Kidney capillary endothelial cell (primary cell): Measurements from ENCODE around the gene GPR156.
"Not testable (repeated sequence)": the region's sequence is repeated elsewhere in the genome, so short reads cannot be mapped to it uniquely, and the experiment has no call there.

Source experiments
- DNase-seq: peaks from one replicate; pipeline ENCODE4 v3.0.0-alpha.2; 2018; ENCODE audit warnings: low spot score

GPR156 gene

DNA sequence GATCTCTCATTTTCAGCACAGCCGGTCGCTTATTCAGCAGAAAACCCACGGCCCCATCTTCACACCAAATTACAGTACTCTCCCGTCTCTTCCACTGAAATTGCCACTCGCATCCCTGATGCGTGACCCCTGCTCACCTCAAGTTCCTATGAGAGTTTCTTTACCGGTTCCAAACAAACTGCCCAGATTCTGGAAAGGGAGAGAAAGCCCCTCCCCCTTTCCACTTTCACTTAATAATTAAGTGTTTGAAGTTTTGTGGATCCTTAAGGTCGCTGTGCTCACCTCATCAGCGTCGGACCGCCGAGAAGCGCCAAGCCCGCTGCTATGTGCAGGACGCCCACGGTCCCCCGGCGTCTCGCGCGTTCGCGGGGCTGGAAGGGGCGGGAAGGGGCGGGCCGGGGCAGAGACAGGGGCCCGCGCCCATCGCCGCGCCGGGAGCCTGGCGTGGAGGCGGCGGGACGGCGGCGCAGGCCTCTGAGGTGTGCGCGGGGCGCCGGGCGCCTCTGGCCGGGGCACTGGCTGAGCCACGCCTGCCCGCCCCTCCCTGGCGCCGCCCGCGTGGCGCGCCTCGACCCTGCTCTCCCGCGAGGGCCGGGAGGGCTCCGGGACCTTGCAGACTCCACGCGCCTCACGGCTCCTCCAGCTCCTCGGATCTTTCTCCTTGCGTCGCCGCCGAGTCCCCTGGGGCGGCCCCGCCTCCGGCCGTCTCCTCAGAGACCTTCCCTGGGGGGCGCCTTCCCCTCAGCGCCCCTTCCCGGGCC is at the start of gene GPR156:
TSS of gene GPR156 (minus strand) at position 476 of the 761 bp plus-strand sequence. CDS start 41,124 bp downstream, outside the sequence.
- no peak for DNase-seq

DNA sequence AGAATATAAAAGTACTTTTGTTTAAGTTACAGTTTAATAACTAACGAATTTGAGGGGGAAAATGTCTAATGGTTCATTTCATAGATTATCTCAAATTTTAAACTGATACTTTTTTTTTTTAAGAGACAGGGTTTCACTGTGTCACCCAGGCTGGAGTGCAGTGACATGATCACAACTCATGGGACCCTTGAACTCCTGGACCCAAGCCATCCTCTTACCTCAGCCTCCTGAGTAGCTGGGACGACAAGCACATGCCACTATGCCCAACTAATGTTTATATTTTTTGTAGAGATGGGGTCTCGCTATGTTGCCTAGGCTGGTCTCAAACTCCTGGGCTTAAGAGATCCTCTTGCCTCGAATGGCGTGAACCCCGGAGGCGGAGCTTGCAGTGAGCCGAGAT is 47.6 kb upstream of the GPR156 start:
- no peak for DNase-seq

DNA sequence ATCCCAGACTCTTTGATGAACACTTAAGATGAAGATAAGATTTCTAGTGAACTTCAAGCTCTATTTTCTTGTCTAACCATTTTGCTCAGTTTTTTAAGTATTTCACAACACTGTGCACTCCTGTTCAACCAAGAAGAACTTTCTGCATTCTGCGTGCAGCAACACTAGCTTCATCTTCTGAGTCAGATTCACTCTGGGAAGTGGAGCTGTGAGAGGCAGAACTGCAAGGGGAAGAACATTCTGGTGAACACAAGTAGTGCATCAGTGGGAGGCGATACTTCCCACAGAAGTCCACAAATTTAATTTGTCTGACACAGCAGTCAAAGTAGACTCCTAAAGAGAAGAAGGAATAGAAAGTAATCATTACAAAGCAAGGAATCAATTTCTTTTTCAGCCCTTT is 46.1 kb upstream of the GPR156 start:
- no peak for DNase-seq

DNA sequence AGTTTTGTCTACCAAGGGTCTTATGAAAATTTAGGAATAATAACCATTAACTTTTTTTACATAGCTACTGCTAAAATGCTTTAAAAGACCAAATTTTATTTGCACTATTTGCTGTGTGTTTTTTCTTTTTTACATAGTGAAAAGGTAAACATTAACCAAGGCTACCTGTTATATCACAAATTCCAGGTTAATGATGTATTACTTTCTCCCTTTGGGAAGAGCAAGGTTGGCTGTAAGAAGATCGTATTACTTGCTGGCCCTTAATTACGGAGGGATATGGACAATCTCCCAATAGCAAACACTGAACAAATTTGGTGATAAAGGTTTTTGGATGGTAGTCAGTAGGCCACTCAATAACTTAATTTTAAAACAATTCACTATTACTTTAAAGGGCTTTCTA is 41.8 kb upstream of the GPR156 start:
- DNase-seq = no peak

DNA sequence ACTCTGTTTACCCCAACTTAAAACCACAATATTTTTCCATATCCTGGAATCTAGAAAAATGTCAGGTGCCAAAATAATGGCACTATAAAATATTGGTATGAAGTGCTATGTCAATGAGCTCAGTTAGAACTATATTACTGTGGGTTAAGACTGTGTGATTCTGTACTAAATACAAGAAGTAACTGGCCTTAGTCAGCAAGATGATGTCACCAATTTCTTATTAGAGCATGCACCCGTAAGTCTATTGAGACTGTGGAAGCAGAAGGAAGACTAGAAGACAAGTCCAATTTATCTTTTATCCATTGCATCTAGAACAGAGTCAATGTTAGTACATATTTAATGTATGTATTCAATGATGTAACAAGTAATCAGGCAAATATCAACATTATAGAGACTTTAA is 39.2 kb upstream of the GPR156 start:
- DNase-seq = no peak

DNA sequence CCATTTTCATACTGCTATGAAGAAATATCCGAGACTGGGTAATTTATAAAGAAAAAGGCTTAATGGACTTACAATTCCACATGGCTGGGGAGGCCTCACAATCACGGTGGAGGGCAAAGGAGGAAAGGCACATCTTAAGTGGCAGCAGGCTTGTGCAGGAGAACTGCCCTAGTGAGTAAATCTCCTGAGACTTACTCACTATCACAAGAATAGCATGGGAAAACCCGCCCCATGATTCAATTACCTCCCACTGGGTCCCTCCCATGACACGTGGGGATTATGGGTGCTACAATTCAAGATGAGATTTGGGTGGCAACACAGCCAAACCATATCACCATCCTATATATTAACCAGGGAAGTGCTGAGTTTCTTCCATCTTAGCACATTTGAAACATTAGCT is 38.7 kb upstream of the GPR156 start:
- DNase-seq = not testable (repeated sequence)

DNA sequence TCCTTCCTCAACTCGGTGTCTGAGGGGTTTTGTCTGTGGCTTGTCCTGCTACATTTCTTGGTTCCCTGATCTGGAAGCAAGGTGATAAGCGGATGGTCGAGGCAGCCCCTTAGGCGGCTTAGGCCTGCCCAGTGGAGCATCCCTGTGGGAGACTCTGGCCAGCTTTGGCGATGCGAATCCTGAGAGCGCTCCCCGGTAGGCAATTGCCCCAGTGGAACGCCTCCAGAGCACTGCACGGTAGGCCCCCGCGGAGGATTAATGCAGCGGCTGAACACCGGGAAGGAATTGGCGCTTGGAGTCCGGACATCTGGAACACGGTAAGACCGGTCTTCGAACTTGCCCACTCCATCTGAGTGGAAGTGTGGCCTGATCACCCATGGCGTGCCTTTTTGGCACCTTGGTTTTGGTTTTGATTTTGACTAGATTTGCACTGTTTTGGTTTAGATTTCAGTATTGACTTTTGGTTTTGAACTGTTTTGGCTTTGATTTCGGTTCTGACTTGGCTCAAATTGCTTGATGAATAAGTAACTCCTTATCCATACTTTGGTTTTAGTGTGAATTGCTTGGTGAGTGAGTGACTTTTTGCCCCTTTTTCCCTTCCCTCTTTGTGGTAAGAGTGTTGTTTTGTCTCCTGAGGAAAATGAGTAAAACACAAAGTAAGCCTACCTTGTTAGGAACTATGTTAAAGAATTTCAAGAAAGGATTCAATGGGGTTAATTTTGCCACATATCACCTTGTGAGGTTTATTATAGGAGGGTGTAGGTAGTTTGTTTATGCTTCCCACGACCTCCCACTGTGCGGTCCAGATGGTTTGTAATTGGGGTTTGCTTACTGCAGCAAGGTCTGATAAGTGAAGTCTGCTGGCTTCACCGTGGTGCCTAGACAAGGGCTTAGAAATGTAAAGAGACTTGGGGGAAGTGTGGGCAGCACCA is 27.1 kb upstream of the GPR156 start:
- DNase-seq = no peak

DNA sequence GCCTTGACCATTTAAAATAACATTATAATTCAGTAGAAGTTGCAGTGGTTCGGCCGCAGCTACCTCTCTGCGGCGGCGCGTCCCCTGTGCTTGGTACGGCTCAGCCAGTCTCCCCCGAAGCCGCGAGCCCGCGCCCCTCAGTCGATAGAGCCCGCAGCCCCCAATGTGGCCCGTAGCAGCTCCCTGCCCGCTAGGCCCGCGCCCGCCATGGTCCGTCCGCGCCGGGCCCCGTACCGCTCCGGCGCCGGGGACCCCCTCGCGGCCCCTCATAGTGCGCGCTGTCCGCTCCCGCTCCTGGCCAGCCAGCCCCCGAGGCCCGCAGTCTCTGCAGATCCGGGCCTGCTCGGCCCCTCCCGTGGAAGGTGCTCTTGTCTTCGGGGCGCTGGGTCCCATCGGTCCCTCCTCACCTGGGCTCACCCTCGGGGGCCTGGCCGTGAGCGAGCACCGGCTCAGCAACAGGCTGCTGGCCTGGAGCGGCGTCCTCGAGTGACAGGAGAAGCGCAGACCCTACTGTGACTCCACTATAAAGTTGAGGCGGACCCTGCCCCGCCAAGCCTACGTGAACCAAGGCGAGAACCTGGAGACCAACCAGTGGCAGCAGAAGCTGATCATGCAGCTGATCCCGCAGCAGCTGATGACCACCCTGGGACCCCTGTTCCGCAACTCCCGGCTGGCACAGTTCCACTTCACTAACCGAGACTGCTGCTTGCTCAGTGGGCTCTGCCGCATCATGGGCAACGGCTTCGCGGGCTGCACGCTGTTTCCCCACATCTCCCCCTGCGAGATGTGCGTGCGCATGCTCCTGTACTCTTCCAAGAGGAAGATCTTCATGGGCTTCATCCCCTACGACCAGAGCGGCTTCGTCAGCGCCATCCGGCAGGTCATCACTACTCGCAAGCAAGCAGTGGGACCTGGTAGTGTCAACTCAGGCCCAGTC is 21.8 kb upstream of the GPR156 start:
- no peak for DNase-seq

DNA sequence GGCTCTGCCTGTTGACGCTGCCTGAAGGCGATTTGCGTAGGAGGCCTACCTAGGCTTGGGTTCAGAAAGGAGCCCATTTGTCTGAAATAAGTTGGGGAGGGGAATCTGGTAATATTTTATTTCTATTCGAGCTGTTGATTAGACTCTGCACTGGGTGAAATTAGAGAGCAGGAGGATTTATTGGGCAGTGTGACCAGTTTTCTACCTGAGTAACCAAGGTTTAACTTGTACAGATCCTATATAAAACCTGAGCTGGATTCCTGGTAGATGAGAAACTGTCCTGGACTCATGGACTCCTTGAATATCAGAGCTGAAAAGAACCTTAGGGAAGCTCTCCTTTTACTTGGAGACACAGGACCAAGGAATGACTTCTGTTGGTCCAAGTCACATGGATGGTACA is 19.6 kb upstream of the GPR156 start:
- DNase-seq = no peak

DNA sequence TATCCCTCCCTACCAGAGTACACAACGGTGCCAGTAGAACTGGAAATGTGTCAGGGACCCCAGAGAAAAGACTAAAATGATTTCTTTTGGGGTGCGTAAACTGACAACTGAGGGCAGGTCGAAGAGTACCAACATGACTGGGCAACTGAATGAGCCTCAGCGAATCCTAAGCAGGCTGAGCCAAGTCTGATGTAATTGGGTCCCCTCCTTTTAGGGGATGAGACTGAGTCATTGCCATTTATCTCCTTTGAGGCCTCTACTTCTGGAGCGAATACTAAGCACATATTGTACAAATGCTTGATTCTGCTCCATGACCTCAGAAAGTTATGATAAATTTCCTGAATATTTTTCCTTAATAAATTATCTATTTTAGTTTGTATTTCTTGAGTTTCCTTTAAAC is 17.3 kb upstream of the GPR156 start:
- DNase-seq = no peak

DNA sequence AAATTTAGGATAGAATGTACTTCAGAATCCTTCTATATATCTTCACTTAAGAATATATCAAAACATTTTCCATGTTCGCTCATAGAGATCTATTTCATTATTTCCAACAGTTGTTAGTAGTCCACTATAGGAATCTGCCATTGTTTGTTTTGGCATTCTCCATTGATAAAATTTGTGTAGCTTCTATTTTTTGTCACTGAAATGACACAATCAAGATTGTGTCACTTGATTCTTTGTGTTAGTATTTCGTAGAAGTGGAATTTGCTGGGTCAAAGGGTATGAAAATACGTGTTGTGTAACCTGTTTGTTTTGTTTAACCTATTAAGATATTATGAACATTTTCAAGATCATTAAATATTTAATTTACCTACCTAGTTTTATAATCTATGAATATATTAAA is 15.9 kb upstream of the GPR156 start:
- DNase-seq = no peak

DNA sequence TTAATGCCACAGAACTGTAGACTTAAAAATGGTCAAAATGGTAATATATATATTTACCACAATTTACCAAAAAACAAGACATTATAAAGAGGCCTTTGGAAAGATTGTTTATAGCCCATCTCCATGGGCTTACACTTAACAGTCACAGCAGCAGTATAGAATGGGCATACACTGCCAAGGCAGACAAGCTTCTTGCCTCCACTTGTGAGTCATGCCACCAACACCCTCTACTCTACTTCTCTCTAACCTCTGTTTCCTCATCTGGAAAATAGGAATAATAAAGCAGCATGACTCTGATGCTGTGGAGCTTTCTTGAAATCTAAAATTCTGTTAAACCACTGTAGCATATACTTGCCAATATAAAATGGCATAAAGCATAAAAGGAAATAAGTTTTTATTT is 14.4 kb upstream of the GPR156 start:
- no peak for DNase-seq

DNA sequence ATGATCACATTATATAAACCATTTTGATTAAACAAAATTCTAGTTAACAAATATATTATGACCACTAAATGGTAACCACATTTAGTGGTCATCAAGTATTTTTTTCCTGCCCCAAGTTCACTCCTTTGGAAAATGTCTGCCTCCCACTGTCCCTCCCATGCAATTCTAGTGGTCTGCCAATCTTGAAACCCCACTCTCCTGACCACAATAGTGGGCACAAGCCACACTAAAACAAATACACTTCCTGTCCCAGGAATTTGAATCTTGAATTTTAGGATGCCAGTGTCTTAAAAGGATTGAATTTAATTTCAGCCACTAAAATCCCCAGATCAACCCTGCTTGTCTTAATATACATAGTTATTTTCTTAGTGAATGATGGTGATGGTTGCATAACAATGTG is 14.0 kb upstream of the GPR156 start:
- DNase-seq = no peak

DNA sequence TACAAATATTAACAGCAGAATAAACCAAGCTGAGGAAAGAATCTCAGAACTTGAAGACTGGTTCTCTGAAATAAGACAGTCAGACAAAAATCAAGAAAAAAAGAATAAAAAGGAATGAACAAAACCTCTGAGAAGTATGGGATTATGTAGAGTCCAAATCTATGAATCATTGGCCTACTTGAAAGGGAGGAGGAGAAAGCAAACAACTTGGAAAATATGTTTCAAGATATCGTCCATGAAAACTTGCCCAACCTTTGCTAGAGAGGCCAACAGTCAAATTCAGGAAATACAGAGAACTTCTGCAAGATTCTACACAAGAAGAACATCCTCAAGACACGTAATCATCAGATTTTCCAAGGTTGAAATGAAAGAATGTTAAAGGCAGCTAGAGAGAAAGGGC is 6.5 kb upstream of the GPR156 start:
- DNase-seq = not testable (repeated sequence)

DNA sequence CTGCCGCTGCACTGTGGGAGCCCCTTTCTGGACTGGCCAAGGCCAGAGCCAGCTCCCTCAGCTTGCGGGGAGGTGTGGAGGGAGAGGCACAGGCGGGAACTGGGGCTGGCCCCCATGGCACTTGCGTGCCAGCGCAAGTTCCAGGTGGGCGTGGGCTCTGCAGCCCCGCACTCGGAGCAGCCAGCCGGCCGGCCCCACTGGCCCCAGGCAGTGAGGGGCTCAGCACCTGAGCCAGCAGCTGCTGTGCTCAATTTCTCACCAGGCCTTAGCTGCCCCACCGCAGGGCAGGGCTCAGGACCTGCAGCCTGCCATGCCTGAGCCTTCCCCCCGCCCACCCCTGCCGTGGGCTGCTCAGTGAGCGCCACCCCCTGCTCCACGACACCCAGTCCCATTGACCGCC is 4.6 kb upstream of the GPR156 start:
- DNase-seq = no peak

DNA sequence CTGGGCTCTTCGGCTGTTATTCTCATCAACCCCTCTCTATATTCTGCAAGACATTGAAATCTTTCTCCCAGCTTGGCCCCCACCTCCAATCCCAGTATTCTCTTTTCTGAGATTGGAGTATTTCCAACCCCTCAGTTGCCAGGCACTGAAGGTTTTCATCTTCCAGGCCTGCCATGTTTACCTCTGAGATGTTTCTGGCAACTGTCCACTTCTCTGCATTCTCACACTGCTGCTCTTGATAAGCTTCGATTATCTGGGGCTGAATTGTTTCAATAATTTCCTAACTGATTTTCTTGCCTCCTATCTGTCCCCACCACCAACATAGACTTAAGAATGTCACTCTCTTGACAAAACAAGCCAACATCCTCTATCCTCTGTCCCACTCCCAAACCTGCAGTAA is 1.4 kb upstream of the GPR156 start:
- DNase-seq = no peak

DNA sequence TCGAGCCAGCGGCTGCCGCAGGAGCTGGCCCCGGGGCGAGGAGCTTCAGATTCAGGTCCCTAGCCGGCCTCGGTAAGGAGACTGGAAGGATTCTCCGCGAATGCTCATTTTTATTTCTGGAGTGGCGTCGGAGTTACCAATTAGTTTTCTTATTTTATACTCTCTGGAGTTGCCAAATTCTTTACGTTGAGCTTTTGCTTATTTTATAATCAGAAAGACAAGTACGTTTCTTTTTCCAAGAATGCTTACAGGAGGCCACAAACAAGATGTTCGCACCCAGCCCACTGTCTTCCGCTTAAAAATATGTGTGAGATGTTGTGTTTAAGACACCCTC is 453 bp upstream of the GPR156 start:
- no peak for DNase-seq

DNA sequence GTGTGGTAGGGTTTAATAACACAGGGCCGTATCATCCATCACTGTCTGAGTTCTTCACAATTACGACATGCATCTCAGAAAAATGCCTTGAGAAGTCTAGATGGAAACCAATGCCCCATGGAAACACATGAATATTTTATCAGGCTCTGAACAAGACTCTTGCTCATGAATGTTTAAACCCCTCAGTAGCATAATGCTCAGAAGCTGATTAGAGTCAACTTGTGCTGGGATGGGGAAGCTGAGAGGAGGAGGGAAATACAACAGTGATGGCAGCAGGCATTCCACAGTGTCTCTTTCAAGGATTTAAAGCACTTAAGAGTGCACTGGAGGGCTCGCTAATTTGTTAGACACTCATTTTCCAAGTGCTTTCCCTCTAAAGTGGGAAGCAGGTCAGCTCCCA is 3.8 kb downstream of the GPR156 start:
- no peak for DNase-seq

DNA sequence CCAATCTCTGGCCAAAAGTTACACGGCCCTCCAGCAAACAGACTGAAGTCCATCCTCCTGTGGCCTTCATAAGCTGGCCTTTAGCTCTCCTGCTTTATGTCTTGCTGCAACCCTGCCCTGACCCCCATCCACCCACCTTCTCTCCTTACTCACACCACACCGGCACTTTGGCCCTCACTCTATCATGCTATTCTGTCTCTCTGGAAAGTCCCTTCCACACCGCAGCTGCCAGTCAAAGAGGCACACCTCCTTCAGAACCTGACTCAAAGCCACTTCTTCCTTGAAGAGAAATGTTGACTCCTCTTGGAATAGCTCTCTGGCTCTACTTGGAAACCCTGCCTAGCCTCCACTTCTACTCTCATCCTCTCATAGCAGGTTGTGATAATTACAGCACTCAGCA is 4.5 kb downstream of the GPR156 start:
- no peak for DNase-seq

DNA sequence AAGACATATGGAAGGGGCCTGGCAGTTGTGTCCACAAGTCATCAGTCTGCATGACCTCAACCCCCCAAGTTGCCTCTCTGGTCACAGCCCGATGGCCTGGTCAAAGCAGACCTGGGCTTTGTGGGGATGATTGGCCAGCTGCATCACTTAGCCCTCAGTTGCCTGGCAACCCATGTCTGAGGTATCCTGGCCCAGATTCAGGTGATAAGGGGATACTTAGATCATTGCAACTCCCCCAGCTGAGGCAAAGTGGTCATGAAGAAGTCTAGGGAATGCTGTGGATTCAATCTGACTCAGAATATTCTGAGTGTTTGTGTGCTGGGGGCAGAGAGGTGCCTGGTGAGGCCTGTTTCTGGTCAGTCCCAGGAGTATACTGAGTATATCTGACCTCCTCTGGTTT is 5.0 kb downstream of the GPR156 start:
- no peak for DNase-seq

DNA sequence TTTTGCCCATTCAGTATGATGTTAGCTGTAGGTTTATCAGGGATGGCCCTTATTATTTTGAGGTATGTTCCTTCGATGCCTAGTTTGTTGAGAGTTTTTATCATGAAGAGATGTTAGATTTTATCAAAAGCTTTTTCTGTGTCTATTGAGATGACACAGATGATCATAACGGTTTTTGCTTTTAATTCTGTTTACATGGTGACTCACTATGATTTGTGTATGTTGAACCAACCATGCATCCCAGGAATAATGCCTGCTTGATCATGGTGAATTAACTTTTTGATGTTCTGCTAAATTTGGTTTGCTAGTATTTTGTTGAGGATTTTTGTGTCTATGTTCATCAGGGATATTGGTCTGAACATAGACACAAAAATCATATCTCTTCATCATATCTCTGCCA is 8.3 kb downstream of the GPR156 start:
- DNase-seq = no peak

DNA sequence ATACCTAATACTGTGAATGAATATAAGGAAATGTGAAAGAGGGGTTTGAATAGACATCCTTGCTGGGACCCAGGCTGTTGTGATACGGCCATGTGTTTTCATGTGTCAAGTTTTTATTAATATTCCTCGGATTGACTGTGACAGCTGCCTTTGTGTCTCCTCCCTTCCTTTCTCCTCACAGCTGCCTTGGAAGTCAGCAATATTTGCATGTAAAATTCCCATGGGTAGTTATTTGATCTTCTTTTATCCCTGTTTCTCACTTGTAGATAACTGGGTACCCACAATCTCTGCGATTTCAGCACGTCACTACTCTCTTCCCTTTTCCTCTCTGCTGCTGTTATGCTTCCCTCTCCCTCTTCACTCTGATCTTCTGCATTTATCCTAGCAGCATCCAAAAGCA is 9.4 kb downstream of the GPR156 start:
- no peak for DNase-seq
